Inflammatory macrophage treated with lipopolysaccharide for 1 hour (primary cell): Measurements from ENCODE around the gene SCN1A.

Source experiments
- DNase-seq, 2 donors: peaks; one replicate each; pipeline ENCODE4 v3.0.0-alpha.2; 2020 to 2022

SCN1A gene

DNA sequence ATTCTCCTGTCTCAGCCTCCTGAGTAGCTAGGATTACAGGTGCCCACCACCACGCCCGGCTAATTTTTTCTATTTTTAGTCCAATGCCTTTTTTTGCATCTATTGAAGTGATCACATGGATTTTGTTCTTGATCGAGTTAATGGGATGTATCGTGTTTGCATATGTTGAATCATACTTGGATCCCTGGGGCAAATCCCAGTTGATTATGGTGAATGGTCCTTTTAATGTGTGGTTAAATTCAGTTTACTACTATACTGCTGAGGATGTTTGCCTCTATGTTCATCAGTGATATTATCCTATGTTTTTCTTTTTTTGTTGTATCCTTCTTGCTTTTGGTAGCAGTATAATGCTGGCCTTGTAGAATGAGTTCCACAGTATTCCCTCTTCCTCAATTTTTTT, 166.0 kb downstream of the SCN1A start:
- DNase-seq: no peak

DNA sequence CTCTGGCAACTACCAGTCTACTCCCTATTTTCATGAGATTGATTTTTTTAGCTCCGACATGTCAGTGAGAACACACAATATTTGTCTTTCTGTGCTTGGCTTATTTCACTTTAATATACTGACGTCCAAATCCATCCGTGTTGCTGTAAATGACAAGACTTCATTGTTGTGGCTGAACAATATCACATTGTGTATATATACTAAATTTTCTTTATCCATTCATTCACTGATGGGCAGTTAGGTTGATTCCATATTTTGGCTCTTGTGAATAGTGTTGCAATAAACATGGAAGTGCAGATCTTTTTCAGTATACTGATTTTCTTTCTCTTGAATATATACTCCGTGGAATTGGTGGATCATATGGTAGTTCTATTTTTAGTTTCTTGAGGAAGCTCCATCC, 168.4 kb downstream of the SCN1A start:
- no peak for DNase-seq

DNA sequence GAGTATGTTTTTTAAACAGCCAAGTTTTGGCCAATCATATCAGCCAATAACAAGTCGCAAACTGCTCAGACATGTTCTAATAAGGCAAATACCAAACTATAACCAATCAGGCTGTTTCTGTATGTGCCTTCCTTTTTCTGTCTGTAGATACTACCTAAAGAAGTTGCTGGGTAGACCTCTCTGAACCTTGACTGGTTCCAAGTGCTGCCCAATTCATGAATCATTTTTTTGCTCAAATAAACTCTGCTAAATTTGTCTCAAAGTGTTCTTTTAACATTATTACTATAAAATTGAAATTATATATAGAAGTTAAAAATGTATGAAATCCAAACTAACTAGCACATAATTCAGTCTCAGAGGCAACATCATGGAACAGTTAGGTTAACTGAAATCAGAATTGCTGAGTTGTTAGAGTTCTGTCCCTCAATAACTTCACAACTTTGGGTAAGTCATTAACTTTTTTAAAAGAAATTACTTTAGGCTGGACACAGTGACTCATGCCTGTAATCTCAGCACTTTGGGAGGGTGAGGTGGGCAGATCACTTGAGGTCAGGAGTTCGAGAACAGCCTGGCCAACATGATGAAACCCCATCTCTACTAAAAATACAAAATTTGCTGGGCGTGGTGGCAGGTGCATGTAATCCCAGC, 169.4 kb downstream of the SCN1A start:
- DNase-seq: no peak

DNA sequence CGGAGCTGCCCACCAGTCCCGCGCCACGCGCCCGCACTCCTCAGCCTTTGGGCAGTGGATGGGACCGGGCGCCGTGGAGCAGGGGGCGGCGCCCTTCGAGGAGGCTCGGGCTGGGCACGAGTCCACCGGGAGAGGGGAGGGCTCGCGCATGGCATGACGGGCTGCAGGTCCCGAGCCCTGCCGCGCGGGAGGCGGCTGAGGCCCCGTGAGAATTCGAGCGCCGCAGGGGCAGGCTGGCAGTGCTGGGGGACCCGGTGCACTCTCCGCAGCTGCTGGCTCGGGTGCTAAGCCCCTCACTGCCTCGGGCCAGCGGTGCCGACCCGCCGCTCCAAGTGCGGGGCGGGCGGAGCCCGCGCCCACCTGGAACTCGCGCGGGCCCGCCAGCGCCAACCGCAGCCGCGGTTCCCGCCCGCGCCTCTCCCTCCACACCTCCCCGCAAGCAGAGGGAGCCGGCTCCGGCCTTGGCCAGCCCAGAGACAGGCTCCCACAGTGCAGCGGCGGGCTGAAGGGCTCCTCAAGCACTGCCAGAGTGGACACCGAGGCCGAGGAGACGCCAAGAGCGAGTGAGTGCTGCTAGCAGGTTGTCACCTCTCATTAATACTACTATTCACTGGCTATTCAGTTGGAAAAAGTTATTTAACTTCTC, 170.7 kb downstream of the SCN1A start:
- DNase-seq: no peak

DNA sequence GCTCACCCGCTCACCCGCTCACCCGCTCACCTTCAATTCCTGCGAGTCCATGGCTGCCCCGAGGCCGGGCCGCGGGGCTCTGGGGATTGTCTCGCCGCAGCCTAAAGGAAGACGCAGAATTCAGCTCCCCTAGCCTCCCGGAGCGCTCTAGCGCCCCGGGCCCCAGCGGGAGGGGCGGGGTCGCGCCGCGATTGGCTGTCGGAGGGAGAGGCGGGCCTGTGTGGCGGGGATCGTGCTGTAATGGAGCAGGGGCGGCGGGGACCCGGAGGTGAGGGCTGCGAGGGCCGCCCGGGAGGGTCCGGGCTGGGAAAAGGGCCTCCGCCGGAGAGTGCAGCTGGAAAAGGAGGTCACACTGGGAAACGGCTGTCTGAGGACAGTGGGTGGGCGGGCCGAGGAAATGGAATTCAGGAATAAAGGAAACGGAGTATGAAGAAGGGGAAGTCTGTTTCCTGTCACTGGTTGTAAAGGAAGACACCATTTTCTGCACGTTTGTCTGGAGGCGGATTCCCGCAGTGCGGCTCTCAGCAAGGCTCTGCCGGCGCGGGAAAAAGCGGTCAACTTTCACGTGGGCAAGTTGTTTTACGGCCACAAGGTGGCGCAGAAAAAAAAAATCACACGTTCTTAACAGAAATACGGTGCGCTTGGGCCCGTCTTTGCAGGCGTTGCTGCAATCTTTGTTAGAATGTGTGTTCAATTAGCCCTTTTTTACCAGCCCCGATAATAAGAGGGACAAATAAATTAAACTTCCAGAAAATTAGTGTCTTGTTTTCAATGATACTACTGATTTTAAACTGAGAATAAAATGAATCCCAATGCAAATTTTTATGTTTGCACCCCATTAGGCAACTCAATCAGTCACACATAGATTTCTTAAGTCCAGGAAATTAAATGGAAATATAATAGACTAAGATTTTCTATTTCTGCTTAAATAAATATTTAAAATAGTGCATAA, 173.9 kb downstream of the SCN1A start, which contains the start of gene TTC21B:
Gene TTC21B (minus strand): TSS at position 122 of the 952 bp plus-strand sequence. CDS start 71 bp downstream, at position 51.
- peak; percentile 81 to 88 for DNase-seq

DNA sequence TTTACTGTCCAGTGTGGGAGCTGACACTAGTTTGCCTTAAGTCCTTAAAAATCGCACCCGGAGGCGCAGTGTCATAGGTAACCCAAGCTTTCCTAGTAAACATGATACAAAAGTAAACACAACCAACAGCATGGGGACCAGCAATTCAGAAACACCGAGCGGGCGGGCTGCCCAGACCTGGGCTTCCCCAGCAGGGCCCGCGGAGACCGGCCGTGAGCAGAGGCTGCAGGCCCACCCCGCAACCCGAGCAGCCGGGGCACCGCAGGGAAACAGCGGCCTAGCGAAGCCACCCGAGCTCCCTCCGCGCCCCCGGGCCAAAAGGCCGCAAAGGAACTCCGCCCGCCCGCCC, 174.5 kb downstream of the SCN1A start:
- DNase-seq: no peak

DNA sequence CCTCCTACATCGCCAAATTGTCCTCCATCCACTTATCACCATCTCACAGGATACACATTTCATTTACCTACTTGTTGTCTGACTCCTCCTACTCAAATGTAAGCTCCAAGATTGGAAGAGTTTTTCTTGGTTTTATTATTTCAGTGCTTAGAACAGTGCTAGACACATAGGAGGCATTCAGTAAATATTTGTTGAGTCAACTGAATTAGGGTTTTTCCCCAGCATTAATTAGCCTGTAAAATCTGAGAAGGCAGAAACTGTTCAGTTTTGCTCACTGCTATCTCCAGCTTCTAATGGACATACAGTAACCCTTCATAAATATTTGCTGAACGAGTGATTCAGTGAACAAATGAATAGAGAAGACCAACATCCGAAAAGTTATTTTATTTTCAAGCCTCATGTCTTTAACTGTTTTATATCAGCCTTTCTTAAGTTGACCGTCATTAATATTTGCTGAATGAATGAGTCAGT, 175.0 kb downstream of the SCN1A start:
- no peak for DNase-seq

DNA sequence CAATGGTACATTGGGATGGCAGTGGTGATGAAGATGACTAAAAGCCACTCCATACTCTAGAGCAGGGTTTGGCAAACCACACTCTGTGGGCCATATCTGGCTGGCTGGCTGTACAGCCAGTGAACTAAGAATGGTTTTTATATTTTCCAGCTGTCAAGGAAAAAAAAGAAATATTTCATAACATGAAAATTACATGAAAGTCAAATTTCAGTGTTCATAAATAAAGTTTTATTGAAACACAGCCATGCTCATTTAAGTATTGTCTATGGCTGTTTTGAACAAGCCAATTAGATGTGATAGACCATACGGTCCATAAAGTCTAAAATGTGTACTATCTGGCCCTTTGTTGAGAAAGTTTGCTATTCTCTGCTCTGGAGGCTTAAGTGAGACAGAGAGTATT, 175.7 kb downstream of the SCN1A start:
- DNase-seq: no peak

DNA sequence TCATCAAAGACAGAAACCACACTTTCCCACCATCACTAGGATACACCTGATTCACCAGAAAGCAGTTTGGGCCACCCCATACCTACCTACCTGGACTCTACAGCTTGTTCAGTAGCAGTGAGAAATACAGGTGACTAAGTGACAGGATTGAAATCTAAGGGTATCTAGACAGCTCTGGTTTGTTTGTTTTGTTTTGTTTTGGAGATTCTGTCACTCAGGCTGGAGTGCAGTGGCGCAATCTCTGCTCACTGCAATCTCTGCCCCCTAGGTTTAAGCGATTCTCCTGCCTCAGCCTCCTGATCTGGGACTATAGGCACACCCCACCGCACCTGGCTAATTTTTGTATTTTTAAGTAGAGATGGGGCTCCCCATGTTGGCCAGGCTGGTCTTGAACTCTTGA, 177.4 kb downstream of the SCN1A start:
- no peak for DNase-seq

DNA sequence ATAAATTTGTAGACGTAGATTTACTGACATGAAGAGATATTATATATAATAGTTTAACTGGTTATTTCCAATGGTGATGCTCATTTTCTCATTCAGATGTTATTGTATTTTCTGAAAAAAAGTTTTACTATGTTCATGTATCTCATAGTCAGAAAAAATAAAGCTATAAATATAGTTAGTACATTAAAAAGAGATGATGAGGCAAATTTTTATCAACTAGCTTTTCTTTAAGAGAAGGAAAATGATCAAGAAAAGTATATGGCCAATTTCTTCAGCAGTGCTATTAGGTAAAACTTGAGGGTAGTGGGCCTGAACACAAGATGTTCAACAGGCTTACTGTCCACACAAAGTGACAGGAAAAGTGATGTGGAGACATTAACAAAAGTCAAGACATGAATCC, 186.0 kb downstream of the SCN1A start:
- no peak for DNase-seq

DNA sequence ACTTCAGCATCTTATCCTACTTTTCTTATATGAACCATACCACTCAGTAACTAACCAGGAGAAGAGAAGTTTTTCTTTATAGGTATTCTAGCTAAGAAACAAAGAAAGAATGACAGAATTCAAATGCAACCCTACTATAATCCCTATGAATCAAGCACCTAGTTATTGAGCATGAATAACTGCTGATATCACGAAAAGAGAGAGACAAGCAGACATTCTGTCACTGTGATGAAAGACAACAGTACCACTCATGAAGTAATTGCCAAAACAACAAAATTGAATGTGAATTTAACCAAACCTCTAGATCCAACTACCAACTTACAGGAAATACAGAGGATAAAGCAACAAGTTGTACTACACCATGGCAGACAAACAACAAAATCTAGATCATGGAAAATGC, 189.6 kb downstream of the SCN1A start:
- no peak for DNase-seq
